ENCODE data around the gene METTL17. TPM values are rescaled to one million over a fixed set of nuclear protein-coding genes. Genes with fewer than 3 reads are reported as not detected.
"Not testable (repeated sequence)": the region's sequence is repeated elsewhere in the genome, so short reads cannot be mapped to it uniquely, and the experiment has no call there.

The METTL17 gene
- total RNA-seq, 1 experiment from 2014 or later = 98.1 TPM

- Mint-ChIP-seq H3K9me3 (no peaks in the 10 kb centered on the region), H3K27ac (no peak overlapping the region)
- CTCF ChIA-PET = interaction anchor here (1.0 to 3.9 kb wide), 4 partner anchors 11 to 88 kb away, joined by 3 to 36 read pairs (median 14); no protein-coding TSS in a partner anchor
Measured at GRCh38 chr14:21003788-21004346, 14.1 kb downstream of the METTL17 start.

GRCh38 chr14:21009721-21010120, 19.9 kb downstream of the METTL17 start:
- H3K9me3 Mint-ChIP-seq; H3K27me3 Mint-ChIP-seq (ENCODE audit: low read depth); H3K27ac Mint-ChIP-seq; H3K36me3 Mint-ChIP-seq; POLR2A ChIA-PET; H3K4me1 Mint-ChIP-seq; DNase-seq (ENCODE audit: low spot score); ATAC-seq; H3K4me3 Mint-ChIP-seq: not testable (repeated sequence)
- CTCF ChIA-PET = interaction anchor here (0.8 to 9.1 kb wide), 2 partner anchors 32 to 39 kb away, joined by 4 to 670 read pairs; partner anchors contain the start of gene RNASE7

More at GRCh38 chr14:21003788-21004346, 14.1 kb downstream of the METTL17 start:
- POLR2A ChIA-PET = no interaction called here
- H3K27me3 Mint-ChIP-seq (ENCODE audit: low read depth) = no peaks in the 10 kb centered on the region; the same call in 1 of the 2 replicates
- no peaks in the 10 kb centered on the region for H3K36me3 Mint-ChIP-seq
- ATAC-seq (no peak), DNase-seq (ENCODE audit: low spot score) (no peak)
- H3K4me1 Mint-ChIP-seq = peaks cover 9% of the 10 kb centered on the region
- TF ChIP-seq SP1 (CRISPR knock-in tag; conservative IDR thresholded peaks at IDR 0.05) (no peak), ATF2 (CRISPR knock-in tag; IDR thresholded peaks at IDR 0.05; ENCODE audit: borderline replicate concordance, low read depth) (no peak), ERG (CRISPR knock-in tag; IDR thresholded peaks at IDR 0.05) (no peak), E2F5 (CRISPR knock-in tag; IDR thresholded peaks at IDR 0.05) (no peak), FOXP4 (CRISPR knock-in tag; IDR thresholded peaks at IDR 0.05) (no peak), CREM (CRISPR knock-in tag; IDR thresholded peaks at IDR 0.05) (no peak), GRHL2 (CRISPR knock-in tag; IDR thresholded peaks at IDR 0.05; ENCODE audit: insufficient replicate concordance, severe bottlenecking) (no peak), JAZF1 (CRISPR knock-in tag; IDR thresholded peaks at IDR 0.05) (no peak), NFYB (CRISPR knock-in tag; conservative IDR thresholded peaks at IDR 0.05; ENCODE audit: low read depth) (no peak)
- H3K4me3 Mint-ChIP-seq = no peak overlapping the region

GRCh38 chr14:21011136-21011535, 21.4 kb downstream of the METTL17 start:
- H3K4me3 Mint-ChIP-seq = no peak overlapping the region
- peaks cover 3% of the 10 kb centered on the region for H3K27me3 Mint-ChIP-seq (ENCODE audit: low read depth)
- ATAC-seq = no peak
- ChIA-PET CTCF (interaction anchor here (2.1 to 9.1 kb wide), 6 partner anchors 12 to 81 kb away, joined by 8 to 670 read pairs (median 44); partner anchors contain the start of genes ARHGEF40, RNASE7 and SLC39A2), POLR2A (no interaction called here)
- no peaks in the 10 kb centered on the region for H3K9me3 Mint-ChIP-seq
- DNase-seq (ENCODE audit: low spot score) = no peak
- peaks cover 17% of the 10 kb centered on the region for H3K4me1 Mint-ChIP-seq
- no peaks in the 10 kb centered on the region for H3K36me3 Mint-ChIP-seq
- no peak overlapping the region for H3K27ac Mint-ChIP-seq
- no peak for TF ChIP-seq ZNF232 (CRISPR knock-in tag; IDR thresholded peaks at IDR 0.05)
- TF ChIP-seq PRRX2 (CRISPR knock-in tag; IDR thresholded peaks at IDR 0.05) = no peak
- TF ChIP-seq GTF2I (CRISPR knock-in tag; conservative IDR thresholded peaks at IDR 0.05) = no peak
- no peak for TF ChIP-seq NFE2L1 (CRISPR knock-in tag; IDR thresholded peaks at IDR 0.05)
- TF ChIP-seq CTCF (IDR thresholded peaks at IDR 0.05) = no peak
- no peak for TF ChIP-seq MAX (CRISPR knock-in tag; IDR thresholded peaks at IDR 0.05)
- no peak for TF ChIP-seq ZMAT4 (CRISPR knock-in tag; IDR thresholded peaks at IDR 0.05)
- TF ChIP-seq AFF4 (CRISPR knock-in tag; IDR thresholded peaks at IDR 0.05; ENCODE audit: borderline replicate concordance) = no peak

Measured in WTC11 (cell line).